Gastrocnemius medialis (tissue), 4 donors: ENCODE data around the gene NCOA7.

Experiments used
- CTCF ChIP-seq, 5 experiments: fragments of 450-650 bp in 3 of 5; fragments of 200-600 bp in 2 of 5; sonication (generic) in 2 of 5; IDR thresholded peaks in 4 of 5; conservative IDR thresholded peaks in 1 of 5; 1 replicate in 4 of 5; 2 replicates in 1 of 5; pipeline ENCODE4 v1.5.1; 2016 to 2019; ENCODE audit warnings: antibody characterized with exemption in 5 of 5, mild to moderate bottlenecking in 3 of 5, moderate library complexity in 3 of 5
- POLR2A ChIP-seq, 2 donors: fragments of 450-650 bp; IDR thresholded peaks; one replicate each; pipeline ENCODE4 v1.6.1; 2017; ENCODE audit warnings: antibody characterized with exemption in 2 of 2, mild to moderate bottlenecking in 2 of 2, moderate library complexity in 2 of 2

GRCh38 chr6:125781314-125781868 is 9.4 kb upstream of the NCOA7 start:
- no peak for TF ChIP-seq CTCF (IDR thresholded peaks at IDR 0.05 in 4 of 5, conservative IDR thresholded peaks at IDR 0.05 in 1 of 5)
- no peak for TF ChIP-seq POLR2A (IDR thresholded peaks at IDR 0.05)
